Effector memory CD8-positive, alpha-beta T cell (primary cell): ENCODE data around the gene CACNA1C.

Experiments used
- ATAC-seq: fragments of 150-1000 bp; cut with Tn5 transposase; replicated peaks from 2 replicates; pipeline ENCODE4 v1.10.0; 2021; ENCODE audit warnings: mild to moderate bottlenecking, moderate library complexity
- DNase-seq, 3 experiments: peaks; one replicate each; pipeline ENCODE4 v3.0.0; 2021
- H3K27ac Mint-ChIP-seq, 2 donors: one replicate each; pipeline ENCODE4 v1.8.0; 2022; ENCODE audit warnings: mild to moderate bottlenecking in 2 of 2, mixed read lengths in 2 of 2, moderate library complexity in 2 of 2
- H3K27me3 Mint-ChIP-seq, 2 donors: one replicate each; pipeline ENCODE4 v1.8.0; 2022; ENCODE audit warnings: mixed read lengths in 2 of 2
- H3K36me3 Mint-ChIP-seq: one replicate; pipeline ENCODE4 v1.8.0; 2022; ENCODE audit warnings: mild to moderate bottlenecking, moderate library complexity, mixed read lengths; ENCODE audit not compliant: insufficient read depth
- H3K4me1 Mint-ChIP-seq, 2 donors: one replicate each; pipeline ENCODE4 v1.8.0; 2022; ENCODE audit warnings: low read depth in 2 of 2, mixed read lengths in 2 of 2
- H3K4me3 Mint-ChIP-seq, 2 donors: one replicate each; pipeline ENCODE4 v1.8.0; 2022; ENCODE audit warnings: mild to moderate bottlenecking in 2 of 2, mixed read lengths in 2 of 2, moderate library complexity in 2 of 2
- H3K9me3 Mint-ChIP-seq, 2 donors: one replicate each; pipeline ENCODE4 v1.8.0; 2022; ENCODE audit warnings: mixed read lengths in 2 of 2

CACNA1C gene

DNA sequence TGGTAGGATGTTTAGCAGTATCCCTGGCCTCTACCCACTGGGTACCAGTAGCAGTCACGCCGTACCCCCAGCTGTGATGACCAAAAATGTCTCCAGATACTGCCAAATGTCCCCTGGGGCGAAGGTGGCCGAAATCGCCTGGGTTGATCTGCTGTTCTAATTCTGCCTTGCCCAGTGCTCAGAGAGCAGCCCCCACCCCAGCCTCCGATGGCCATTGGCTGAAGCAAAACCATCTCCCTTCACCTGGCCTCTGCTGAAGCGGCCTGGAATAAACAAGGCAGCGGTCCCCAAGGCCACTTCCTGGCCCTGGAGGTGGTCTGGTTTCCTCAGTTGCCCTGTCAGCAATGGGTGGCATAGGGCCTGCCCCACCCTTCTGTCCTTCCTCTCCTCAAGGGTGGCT, 298.4 kb downstream of the CACNA1C start:
- Mint-ChIP-seq H3K4me3 (no peak overlapping the region), H3K27ac (no peak overlapping the region), H3K36me3 (no peaks in the 10 kb centered on the region), H3K27me3 (peaks cover 65 to 76% of the 10 kb centered on the region in 2 donors), H3K9me3 (no peaks in the 10 kb centered on the region), H3K4me1 (peaks cover 0 to 2% of the 10 kb centered on the region in 2 donors)
- ATAC-seq (no peak), DNase-seq (no peak)

DNA sequence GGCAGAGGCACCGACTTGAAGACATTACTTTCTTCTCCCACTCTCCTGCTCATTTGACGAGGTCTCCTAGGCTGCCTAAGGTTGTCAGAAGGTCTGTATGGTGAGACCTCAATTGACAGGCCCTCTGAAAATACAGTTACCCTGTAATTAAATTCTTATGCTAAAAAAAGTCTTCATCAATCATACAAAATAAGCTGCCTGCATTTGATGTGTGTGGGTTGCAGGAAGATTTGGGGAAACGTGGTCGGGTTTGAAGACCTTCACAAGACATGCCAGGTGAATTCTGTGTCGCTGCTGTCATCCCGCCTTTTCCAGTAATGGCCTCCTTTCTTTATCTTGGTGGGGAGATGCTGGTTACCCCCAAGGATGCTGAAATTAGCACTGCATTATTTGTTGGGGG, 299.4 kb downstream of the CACNA1C start:
- ATAC-seq (no peak), DNase-seq (no peak)
- peaks cover 65 to 73% of the 10 kb centered on the region in 2 donors for H3K27me3 Mint-ChIP-seq
- no peak overlapping the region for H3K27ac Mint-ChIP-seq
- no peaks in the 10 kb centered on the region for H3K36me3 Mint-ChIP-seq
- peaks cover 0 to 2% of the 10 kb centered on the region in 2 donors for H3K4me1 Mint-ChIP-seq
- H3K4me3 Mint-ChIP-seq: no peak overlapping the region
- no peaks in the 10 kb centered on the region for H3K9me3 Mint-ChIP-seq

DNA sequence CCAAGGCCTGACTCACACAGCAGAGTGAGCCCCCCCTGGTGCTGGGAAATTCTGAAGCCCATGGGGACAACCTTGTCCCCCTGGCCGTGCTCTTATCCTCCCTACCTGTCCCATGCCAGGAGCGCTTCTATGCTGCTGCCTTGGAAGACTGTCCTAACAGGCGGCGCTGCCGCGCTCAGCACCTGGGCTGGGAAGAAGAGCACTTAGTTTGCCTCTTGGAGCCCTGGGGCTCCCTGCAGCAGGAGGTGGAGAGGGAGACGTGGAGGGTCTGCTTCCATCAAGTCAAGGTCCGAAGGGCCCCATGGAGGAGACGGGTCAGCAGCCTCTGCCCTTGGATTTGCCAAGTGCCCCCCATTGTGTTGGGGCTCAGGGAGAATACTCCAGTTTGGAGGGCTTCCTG, 300.5 kb downstream of the CACNA1C start:
- no peak for ATAC-seq
- Mint-ChIP-seq H3K4me3 (no peak overlapping the region), H3K9me3 (no peaks in the 10 kb centered on the region), H3K4me1 (peaks cover 5% of the 10 kb centered on the region in 2 donors), H3K27ac (no peak overlapping the region), H3K27me3 (peaks cover 63 to 69% of the 10 kb centered on the region in 2 donors), H3K36me3 (no peaks in the 10 kb centered on the region)
- DNase-seq: no peak

DNA sequence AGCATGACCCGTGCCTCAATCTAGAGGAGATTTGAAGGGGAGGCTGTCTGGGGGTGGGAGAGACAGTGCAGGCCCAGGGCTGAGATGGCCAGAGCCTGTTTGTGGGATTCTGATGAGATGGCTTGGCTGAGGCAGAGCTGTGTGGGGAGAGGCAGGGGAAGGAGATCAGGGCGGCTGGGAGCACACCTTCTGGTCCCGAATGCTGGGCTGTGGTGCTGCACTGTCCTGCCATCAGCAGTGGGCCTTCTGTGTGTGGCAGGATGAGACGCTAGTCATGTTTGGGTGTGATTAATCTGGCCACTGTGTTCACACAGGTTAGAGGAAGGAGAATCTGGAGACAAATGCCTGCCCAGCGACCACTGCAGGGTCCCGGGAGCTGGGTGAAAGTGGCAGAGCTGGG, 300.9 kb downstream of the CACNA1C start:
- Mint-ChIP-seq H3K27me3 (peaks cover 60 to 66% of the 10 kb centered on the region in 2 donors), H3K4me1 (peaks cover 5% of the 10 kb centered on the region in 2 donors), H3K36me3 (no peaks in the 10 kb centered on the region), H3K4me3 (no peak overlapping the region), H3K27ac (no peak overlapping the region), H3K9me3 (no peaks in the 10 kb centered on the region)
- DNase-seq (no peak), ATAC-seq (no peak)

DNA sequence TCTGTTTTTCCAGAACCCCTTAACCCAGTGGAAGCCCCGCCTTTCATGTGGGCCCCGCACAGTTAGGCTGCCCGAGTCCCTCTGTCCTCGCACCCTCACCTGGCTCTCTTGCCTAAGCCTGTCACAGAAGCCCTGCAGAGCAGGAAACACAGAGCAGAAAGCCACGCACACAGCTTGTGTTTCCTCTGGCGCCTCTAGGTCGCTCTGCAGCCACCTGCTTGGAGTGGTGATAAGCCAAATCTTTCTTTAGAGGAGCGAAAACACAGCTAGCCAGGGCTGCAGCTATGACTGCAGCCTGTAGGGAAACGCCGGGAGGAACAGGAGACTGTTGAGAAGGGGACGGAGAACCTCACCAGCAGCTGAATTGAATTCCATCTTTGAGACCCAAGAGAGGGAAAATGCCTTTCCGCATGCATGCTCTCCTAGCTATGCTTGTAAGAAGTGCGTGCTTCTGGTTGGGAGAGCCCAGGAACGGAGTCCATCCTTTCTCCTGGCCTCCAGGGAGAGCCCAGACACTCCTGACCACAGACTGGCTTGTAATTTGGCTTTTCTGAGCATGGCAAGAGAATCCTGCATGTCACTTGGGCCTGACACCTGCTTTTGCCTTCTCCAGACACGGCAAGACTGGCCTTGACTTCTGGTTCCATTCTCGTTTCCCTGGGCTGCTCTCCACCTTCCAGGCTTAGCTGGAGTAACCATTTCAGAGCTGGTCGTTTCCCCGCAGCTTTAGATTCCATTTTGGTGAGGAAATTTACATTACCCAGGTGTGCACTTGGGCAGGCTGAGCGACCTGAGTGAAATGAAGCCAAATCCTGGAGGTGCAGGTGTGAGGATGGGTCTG, 301.6 kb downstream of the CACNA1C start:
- H3K4me3 Mint-ChIP-seq: no peak overlapping the region

DNA sequence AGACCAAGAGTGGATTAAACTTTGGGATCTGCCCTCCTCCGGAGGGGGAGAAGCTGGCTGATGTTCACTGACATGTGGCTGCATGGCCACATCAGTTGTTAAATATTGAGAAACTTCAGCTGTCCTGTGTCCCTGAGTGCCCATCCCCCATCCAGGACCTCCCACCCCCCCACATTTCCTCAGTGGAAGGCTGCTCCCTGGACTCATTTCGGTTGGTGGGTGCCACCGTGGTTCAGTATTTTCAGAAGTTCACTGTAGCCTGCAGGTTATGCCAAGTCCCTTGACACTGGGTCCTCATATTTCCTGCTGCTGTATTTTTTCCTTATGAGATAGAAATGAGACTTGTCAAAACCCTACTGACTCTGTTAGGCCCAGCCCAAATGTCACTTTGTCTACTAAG, 302.4 kb downstream of the CACNA1C start:
- DNase-seq (no peak), ATAC-seq (no peak)
- no peak overlapping the region for H3K4me3 Mint-ChIP-seq
- peaks cover 5 to 9% of the 10 kb centered on the region in 2 donors for H3K4me1 Mint-ChIP-seq
- H3K36me3 Mint-ChIP-seq: no peaks in the 10 kb centered on the region
- no peaks in the 10 kb centered on the region for H3K9me3 Mint-ChIP-seq
- H3K27me3 Mint-ChIP-seq: peaks cover 56 to 66% of the 10 kb centered on the region in 2 donors
- no peak overlapping the region for H3K27ac Mint-ChIP-seq

More for the DNA sequence above, 301.6 kb downstream of the CACNA1C start:
- no peak for DNase-seq
- Mint-ChIP-seq H3K9me3 (no peaks in the 10 kb centered on the region), H3K4me1 (peaks cover 5 to 9% of the 10 kb centered on the region in 2 donors), H3K27me3 (peaks cover 60 to 66% of the 10 kb centered on the region in 2 donors), H3K27ac (no peak overlapping the region), H3K36me3 (no peaks in the 10 kb centered on the region)
- no peak for ATAC-seq

DNA sequence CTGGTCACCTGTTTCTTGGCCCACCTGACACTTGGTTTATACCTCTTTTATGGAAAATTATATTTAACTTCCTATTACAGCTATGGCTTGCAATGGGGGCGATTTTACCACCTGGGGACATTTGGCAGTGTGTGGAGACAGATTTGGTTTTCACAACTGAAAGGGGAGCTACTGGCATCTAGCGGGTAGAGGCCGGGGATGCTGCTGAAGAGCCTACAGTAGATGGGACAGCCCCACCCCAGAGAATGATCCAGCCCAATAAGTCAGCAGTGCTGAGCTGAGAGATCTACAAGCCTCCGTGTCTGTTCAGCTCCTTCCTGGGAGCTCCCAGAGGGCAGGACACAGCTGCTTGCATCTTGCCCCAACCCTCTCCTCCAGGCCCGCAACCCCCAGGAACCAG, 302.8 kb downstream of the CACNA1C start:
- H3K4me3 Mint-ChIP-seq: no peak overlapping the region
- no peaks in the 10 kb centered on the region for H3K9me3 Mint-ChIP-seq
- ATAC-seq (no peak), DNase-seq (no peak)
- no peak overlapping the region for H3K27ac Mint-ChIP-seq
- H3K36me3 Mint-ChIP-seq: no peaks in the 10 kb centered on the region
- H3K27me3 Mint-ChIP-seq: peaks cover 52 to 66% of the 10 kb centered on the region in 2 donors
- peaks cover 5 to 9% of the 10 kb centered on the region in 2 donors for H3K4me1 Mint-ChIP-seq

DNA sequence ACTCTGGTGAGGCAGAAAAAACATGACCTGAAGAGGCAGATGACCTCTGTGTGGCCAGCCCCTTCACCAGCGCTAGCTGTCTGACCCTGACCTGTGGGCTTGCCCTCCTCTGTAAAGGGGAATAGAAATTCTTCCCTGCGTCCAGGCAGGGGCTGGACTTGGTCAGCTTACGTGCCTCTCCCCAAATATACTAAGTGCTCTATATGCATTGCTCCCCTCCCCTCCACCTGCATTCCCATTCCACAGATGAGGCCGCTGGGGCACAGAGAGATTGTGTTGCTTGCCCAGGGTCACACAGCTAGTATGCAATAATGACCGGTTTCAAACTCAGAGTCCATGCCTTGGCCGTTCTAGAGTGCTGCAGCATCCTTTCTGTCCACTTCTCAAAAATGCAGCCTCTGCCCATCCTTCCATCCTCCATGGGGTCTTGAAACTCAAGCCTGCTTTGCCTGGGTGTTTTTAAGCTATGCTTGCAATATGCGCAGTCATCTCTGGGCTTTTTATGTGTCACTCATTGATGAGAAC, 303.9 kb downstream of the CACNA1C start:
- peaks cover 5 to 7% of the 10 kb centered on the region in 2 donors for H3K4me1 Mint-ChIP-seq

DNA sequence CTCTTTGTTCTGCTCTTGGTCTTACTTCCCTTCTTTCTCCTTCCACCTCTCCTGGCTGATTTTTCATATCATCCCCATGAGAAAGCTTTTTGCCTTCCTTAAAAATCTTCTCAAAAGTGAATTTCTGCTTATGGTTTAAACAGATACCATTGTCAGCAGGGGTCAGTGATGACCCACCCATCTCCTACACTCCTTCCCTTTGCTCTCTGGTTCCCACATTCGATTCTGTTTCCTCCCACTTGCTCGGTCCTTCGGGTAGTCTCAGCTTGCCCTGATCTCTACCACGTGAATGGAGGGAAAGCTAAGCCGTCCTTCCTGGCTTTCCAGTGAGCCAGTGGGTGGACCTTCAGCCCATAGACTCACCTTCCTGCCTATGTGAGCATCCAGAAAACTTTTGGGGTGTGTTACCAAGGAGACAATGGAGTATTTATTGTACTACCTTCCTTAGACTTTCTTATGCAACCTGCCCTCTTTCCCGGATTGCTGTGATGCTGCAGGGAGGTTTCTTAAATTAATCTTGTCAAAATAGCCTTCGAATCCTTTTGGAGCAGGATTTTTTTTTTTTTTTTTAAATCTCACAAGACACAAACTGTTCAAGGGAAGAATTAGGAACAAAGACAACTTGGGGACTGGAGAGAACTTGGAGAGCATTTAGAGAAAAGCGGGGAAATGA, 306.3 kb downstream of the CACNA1C start:
- H3K4me3 Mint-ChIP-seq: no peak overlapping the region
- DNase-seq (no peak), ATAC-seq (no peak)
- H3K27ac Mint-ChIP-seq: no peak overlapping the region
- H3K36me3 Mint-ChIP-seq: no peaks in the 10 kb centered on the region
- no peaks in the 10 kb centered on the region for H3K9me3 Mint-ChIP-seq
- H3K27me3 Mint-ChIP-seq: peaks cover 35 to 45% of the 10 kb centered on the region in 2 donors
- H3K4me1 Mint-ChIP-seq: peaks cover 5 to 10% of the 10 kb centered on the region in 2 donors

More for the DNA sequence above, 303.9 kb downstream of the CACNA1C start:
- ATAC-seq (no peak), DNase-seq (no peak)
- peaks cover 47 to 62% of the 10 kb centered on the region in 2 donors for H3K27me3 Mint-ChIP-seq
- no peak overlapping the region for H3K4me3 Mint-ChIP-seq
- H3K27ac Mint-ChIP-seq: no peak overlapping the region
- no peaks in the 10 kb centered on the region for H3K36me3 Mint-ChIP-seq
- H3K9me3 Mint-ChIP-seq: no peaks in the 10 kb centered on the region

DNA sequence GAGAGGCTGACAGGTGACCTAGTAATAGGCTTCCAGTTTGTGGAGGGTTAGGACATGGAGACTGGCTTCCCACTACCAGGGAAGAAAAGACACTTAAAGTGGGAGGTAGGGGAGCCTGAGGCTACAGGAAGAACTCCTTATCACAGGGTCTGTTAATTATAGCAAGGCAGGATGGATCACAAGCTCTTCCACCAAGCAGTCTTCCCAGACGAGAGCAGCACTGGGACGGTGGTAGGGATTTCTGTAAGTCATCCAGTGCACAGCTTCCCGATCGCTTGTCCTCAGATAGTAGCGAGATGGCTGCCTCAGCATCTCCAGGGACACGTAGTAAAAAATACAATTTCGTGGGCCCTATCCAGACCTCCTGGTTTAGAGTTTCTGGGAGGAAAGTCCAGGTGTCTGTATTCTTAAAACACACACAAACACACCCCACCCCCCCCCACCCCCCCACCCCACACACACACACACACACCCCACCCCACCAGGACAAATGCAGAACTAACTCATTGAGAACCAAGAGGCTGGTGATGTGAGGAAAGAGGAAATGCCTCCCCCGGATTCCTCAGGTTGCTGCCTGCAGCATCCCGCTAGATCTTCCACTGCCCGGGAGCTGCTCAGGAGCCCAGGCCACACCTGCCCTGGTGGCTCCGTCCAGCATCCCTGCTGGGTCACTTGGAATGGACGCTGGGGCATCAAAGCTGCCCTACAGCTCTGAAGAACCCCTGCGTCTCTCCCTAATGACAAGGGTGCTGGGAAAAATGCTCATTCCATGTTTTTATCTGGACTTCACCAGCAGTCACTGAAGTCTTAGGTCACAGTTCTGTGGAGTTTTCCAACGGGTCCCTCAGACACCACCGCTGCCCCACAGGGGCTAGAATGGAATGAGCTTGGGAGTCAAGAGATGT, 307.2 kb downstream of the CACNA1C start:
- Mint-ChIP-seq H3K4me1 (peaks cover 5 to 10% of the 10 kb centered on the region in 2 donors), H3K36me3 (no peaks in the 10 kb centered on the region), H3K27me3 (peaks cover 37 to 47% of the 10 kb centered on the region in 2 donors), H3K4me3 (no peak overlapping the region), H3K27ac (no peak overlapping the region), H3K9me3 (no peaks in the 10 kb centered on the region)
- no peak for DNase-seq
- ATAC-seq: no peak

DNA sequence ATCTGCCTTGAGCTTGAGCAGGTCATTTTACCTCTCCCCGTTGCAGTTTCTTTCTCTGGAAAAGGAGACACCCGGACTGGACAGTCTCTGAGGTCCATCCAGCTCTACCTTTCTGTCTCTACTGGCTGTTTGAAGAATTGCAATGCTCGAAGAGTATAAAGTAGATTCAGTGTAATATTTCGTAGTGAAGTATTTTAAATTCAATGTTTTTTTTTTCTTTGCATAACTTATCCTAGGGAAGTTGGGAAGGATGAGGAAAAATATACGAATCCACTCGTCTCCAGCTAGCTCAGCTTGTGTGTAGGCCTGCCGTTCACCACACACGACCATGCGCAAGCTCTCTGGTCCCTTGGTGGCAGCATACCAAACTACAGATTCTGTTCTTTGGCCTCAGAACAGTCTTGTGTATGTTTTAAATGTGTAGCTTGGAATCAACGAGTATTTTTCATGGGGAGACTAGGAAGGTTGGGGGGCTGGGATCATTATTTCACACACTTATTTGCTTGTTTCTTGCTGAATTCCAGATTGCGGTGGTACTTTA, 307.9 kb downstream of the CACNA1C start:
- ATAC-seq: no peak
- H3K4me1 Mint-ChIP-seq: peaks cover 5 to 10% of the 10 kb centered on the region in 2 donors
- peaks cover 44 to 47% of the 10 kb centered on the region in 2 donors for H3K27me3 Mint-ChIP-seq
- H3K4me3 Mint-ChIP-seq: no peak overlapping the region
- H3K9me3 Mint-ChIP-seq: no peaks in the 10 kb centered on the region
- H3K36me3 Mint-ChIP-seq: no peaks in the 10 kb centered on the region
- no peak overlapping the region for H3K27ac Mint-ChIP-seq
- no peak for DNase-seq

DNA sequence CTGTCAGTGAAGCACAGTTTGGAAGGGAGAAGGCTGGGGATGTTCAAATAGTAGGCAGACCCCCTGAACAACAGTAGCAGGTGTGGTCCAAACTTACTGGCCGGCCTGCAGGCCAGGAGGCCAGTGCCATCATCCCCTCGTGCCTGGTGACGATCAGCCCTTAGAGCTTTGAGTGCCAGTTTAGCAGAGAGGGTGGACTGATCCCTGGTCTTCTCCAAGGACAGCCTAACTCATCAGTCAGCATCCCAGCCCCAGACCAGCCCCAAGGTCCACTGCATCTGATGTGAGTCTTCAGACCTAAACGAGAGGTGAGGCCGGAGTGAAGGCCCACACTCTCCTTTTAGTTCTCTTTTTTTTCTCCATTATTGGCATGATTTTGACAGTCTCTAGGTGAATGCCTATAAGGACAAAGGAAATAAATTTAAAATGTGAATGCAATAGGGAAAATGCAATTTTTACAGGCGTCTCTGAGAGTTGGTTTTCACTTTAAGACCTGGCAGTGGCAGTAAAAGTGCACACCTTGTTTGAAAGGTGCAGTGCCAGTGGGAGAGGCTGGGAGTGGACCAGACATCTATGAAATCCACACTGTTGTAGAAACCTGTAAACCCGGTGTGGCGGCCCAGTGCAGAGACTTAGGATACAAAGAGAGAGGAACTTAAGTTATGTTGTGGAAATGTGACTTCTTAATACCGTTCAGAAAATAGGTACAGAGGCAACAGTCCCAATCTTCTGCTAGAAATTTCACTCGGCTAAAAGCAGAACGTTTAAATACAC, 311.2 kb downstream of the CACNA1C start:
- ATAC-seq: no peak
- Mint-ChIP-seq H3K9me3 (no peaks in the 10 kb centered on the region), H3K27ac (no peak overlapping the region), H3K36me3 (no peaks in the 10 kb centered on the region), H3K4me3 (no peak overlapping the region), H3K27me3 (peaks cover 34 to 45% of the 10 kb centered on the region in 2 donors), H3K4me1 (peaks cover 0 to 4% of the 10 kb centered on the region in 2 donors)
- no peak for DNase-seq
